AG09309 (cell line): Measurements from ENCODE around the gene SLC5A12.
"Not testable (repeated sequence)": the region's sequence is repeated elsewhere in the genome, so short reads cannot be mapped to it uniquely, and the experiment has no call there.

Experiments used
- DNase-seq: peaks from one replicate; pipeline ENCODE4 v3.0.0-alpha.2; 2010; ENCODE audit warnings: low read depth
- H3K4me3 ChIP-seq: 2 replicates; pipeline ENCODE4 v1.5.1; 2011; ENCODE audit warnings: mild to moderate bottlenecking, low read depth, low read length, moderate library complexity; ENCODE audit not compliant: control insufficient read depth
- TF ChIP-seq, protein P1 (sequence below): IDR thresholded peaks from 2 replicates; pipeline ENCODE4 v1.5.1; 2011; ENCODE audit warnings: mild to moderate bottlenecking, low read depth, low read length, inconsistent platforms; ENCODE audit not compliant: insufficient read depth, control insufficient read depth; ENCODE audit errors: missing control alignments

The SLC5A12 gene

DNA sequence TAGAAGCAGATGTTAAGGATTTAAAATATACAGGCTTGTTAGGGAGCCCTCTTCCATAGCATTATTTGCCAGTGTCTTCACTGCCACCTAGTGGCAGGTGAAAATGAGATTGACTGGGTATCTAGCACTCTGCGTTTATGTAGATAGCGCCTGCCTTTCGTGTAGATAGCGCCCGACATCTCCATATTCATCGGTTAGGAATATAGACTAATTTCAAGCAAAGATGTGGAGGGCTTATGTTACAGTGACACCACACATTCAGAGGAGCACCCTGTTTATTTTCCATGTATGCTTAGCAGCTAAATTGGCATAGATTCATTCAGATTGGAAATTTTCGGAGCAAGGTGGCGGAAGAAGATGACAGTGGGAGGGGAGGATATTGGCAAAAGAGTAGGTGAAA lies 72.0 kb downstream of the SLC5A12 start:
- TF ChIP-seq, protein P1, sequence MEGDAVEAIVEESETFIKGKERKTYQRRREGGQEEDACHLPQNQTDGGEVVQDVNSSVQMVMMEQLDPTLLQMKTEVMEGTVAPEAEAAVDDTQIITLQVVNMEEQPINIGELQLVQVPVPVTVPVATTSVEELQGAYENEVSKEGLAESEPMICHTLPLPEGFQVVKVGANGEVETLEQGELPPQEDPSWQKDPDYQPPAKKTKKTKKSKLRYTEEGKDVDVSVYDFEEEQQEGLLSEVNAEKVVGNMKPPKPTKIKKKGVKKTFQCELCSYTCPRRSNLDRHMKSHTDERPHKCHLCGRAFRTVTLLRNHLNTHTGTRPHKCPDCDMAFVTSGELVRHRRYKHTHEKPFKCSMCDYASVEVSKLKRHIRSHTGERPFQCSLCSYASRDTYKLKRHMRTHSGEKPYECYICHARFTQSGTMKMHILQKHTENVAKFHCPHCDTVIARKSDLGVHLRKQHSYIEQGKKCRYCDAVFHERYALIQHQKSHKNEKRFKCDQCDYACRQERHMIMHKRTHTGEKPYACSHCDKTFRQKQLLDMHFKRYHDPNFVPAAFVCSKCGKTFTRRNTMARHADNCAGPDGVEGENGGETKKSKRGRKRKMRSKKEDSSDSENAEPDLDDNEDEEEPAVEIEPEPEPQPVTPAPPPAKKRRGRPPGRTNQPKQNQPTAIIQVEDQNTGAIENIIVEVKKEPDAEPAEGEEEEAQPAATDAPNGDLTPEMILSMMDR = peak; percentile 79
- H3K4me3 ChIP-seq = no peak overlapping the region
- peak; percentile 34 for DNase-seq

DNA sequence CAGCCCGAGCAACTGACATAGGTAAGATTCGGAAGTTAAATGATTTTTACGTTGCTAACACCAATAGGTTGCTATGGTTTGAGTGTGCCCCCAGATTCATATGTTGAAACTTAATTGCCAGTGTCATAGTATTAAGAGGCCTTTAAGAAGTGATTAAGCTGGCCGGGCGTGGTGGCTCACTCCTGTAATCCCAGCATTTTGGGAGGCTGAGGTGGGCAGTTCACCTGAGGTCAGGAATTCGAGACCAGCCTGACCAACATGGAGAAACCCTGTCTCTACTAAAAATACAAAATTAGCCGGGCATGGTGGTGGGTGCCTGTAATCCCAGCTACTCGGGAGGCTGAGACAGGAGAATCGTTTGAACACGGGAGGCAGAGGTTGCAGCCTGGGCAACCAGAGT lies 78.5 kb downstream of the SLC5A12 start:
- not testable (repeated sequence) for DNase-seq, H3K4me3 ChIP-seq

DNA sequence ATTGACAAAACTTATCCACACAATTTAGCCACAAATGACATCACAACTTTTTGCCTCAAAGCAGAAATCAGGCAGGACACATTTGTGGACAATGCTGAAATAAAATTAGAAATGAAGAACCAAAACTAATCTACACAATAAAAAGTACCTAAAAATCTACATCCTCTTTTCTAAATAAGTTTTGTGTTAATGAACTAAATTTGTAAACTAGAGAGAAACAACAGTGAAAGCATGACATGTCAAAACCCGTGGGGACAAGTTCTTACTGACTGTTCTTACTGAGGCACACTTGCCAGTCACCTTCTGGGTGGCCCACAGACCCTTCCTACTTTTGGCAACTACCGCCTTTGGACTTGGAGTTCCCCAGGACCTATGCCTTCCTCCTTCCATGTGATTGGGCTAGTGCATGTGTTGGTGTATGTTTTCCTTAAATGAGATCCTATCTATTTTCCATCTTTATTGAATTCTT lies 89.1 kb downstream of the SLC5A12 start:
- H3K4me3 ChIP-seq = no peak overlapping the region
- DNase-seq = no peak
- TF ChIP-seq, protein P1 = no peak

DNA sequence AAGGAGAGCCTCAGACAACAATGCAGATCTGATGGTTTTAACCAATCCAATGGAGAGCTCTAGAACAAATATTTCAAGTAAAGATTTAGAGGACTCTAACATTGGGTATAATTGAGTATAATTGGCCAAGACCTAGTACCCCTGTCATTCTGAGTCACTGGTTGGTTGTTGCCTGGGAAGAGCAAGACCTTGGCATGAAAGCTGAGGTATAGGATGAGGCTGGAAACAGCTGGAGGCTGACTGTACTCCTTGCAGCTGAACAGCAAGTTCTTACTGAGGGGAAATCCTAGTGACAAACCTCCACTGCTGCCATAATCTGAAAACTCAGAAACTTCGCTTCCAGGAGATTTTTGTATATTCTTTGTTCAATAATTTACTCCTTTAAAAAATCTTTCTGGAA lies 95.5 kb downstream of the SLC5A12 start:
- DNase-seq = no peak
- TF ChIP-seq, protein P1 = no peak
- no peak overlapping the region for H3K4me3 ChIP-seq

DNA sequence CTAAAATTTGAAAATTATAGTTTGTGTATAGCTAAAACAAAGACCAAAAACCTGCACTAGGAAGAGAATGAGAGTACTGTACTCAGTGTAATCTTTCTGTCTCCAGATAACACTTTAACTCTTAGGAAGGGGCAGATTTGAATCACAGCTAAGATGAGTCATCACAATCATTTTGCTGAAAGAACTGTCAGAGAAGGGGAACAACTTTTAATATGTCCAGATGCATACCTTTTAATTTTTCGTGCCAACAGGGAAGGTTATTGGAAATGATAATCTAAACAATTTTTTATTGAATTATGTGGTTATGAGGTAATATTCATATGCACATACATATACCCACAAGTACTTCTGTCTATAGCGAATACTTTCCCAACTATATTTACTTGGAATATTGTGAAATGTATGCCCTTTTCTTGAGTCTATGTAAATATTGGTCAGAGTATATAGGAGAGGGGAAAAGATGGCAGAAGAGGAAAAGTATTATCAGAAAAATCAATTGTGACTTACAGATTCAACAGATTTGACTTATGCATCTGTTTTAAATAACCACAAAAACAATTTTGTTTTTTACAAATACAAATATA lies 98.7 kb downstream of the SLC5A12 start:
- TF ChIP-seq, protein P1 = no peak
- DNase-seq = no peak
- no peak overlapping the region for H3K4me3 ChIP-seq

DNA sequence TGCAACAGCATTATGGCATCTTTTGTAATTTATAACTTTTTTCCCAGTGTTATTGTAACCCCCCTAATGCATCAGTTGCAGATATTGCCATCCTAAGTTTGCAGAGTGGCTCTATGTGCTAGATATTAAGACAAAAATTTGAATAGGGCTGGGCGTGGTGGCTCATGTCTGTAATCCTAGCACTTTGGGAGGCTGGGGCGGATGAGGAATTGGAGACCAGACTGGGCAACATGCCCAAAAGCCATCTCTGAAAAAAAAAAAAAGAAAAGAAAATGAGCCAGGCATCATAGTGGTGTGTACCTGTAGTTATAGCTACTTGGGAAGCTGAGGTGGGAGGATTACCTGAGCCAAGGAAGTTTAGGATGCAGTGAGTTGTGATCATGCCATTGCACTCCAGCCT lies 99.7 kb downstream of the SLC5A12 start:
- no peak overlapping the region for H3K4me3 ChIP-seq
- TF ChIP-seq, protein P1 = no peak
- DNase-seq = no peak

DNA sequence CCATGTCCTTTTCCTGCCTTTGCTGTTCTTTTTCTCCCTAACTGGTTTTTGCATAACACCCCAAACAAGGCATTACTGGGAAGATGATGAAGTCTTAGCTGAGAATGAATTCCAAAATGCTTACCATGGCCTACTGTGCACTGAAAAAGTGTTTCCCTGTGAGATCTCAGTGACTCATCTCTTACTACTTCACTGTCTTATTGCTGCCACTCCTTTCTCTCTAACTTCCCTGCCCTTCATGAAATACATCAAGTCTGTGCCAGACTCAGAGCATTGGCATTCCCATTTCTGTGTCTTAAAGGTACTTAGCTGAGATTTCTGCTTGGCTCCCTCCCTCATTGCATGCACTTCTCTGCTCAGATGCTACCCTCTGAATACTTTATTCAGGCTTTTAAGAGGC lies 100.7 kb downstream of the SLC5A12 start:
- peak; percentile 53 for DNase-seq

More for the DNA sequence above, 100.7 kb downstream of the SLC5A12 start:
- H3K4me3 ChIP-seq = no peak overlapping the region
- TF ChIP-seq, protein P1 = no peak
